Kasumi-1 (cell line): ENCODE results near the gene KRTAP5-4.
"Not testable (repeated sequence)": the region's sequence is repeated elsewhere in the genome, so short reads cannot be mapped to it uniquely, and the experiment has no call there.

ENCODE experiments used
- DNase-seq, 2 experiments: peaks; one replicate each; lab custom pipeline; 2025; lab: John Stamatoyannopoulos, UW

Gene KRTAP5-4

GRCh38 chr11:1600626-1601025 lies 21.3 kb downstream of the KRTAP5-4 start:
- DNase-seq, result no peak

- no peak for DNase-seq
Measured at GRCh38 chr11:1598816-1599215, 23.1 kb downstream of the KRTAP5-4 start.

- not testable (repeated sequence) for DNase-seq
Measured at GRCh38 chr11:1598406-1598805, 23.5 kb downstream of the KRTAP5-4 start.

GRCh38 chr11:1597994-1598380 lies 24.0 kb downstream of the KRTAP5-4 start, which contains the start of gene KRTAP5-2:
KRTAP5-2 (minus strand) TSS chr11:1598294; CDS start chr11:1598250, 44 bp downstream.
- DNase-seq, result no peak

- no peak for DNase-seq
Measured at GRCh38 chr11:1597331-1597993, 24.5 kb downstream of the KRTAP5-4 start.

- DNase-seq, result not testable (repeated sequence)
Measured at GRCh38 chr11:1596576-1597121, 25.3 kb downstream of the KRTAP5-4 start.

- peak in 1 of 2 experiments; percentile 8 for DNase-seq
Measured at GRCh38 chr11:1595994-1596575, 25.9 kb downstream of the KRTAP5-4 start.

- no peak for DNase-seq
Measured at GRCh38 chr11:1592628-1593027, 29.3 kb downstream of the KRTAP5-4 start.

GRCh38 chr11:1589996-1590395 lies 31.9 kb downstream of the KRTAP5-4 start:
- no peak for DNase-seq

GRCh38 chr11:1589191-1589963 lies 32.6 kb downstream of the KRTAP5-4 start:
- DNase-seq, result peak; percentile 21 to 37

- no peak for DNase-seq
Measured at GRCh38 chr11:1586699-1587098, 35.2 kb downstream of the KRTAP5-4 start.

GRCh38 chr11:1584661-1585370 lies 37.1 kb downstream of the KRTAP5-4 start, which contains the start of gene KRTAP5-1:
KRTAP5-1 (minus strand) TSS chr11:1585283; CDS start chr11:1585249, 34 bp downstream.
- DNase-seq, result not testable (repeated sequence)

- not testable (repeated sequence) for DNase-seq
Measured at GRCh38 chr11:1582909-1583308, 39.0 kb downstream of the KRTAP5-4 start.

GRCh38 chr11:1581976-1582375 lies 40.0 kb downstream of the KRTAP5-4 start:
- DNase-seq, result no peak

GRCh38 chr11:1576825-1577224 lies 45.1 kb downstream of the KRTAP5-4 start:
- no peak for DNase-seq

GRCh38 chr11:1575756-1576155 lies 46.2 kb downstream of the KRTAP5-4 start:
- DNase-seq, result not testable (repeated sequence)

GRCh38 chr11:1574933-1575242 lies 47.0 kb downstream of the KRTAP5-4 start:
- DNase-seq, result peak in 1 of 2 experiments; percentile 59

- DNase-seq, result peak; percentile 49 to 59
Measured at GRCh38 chr11:1574238-1574932, 47.6 kb downstream of the KRTAP5-4 start.

- DNase-seq, result no peak
Measured at GRCh38 chr11:1573903-1574237, 48.1 kb downstream of the KRTAP5-4 start.

GRCh38 chr11:1573077-1573902 lies 48.6 kb downstream of the KRTAP5-4 start:
- no peak for DNase-seq
